ELF-1 (cell line): ENCODE results near the gene WDPCP.
"Not testable (repeated sequence)": the region's sequence is repeated elsewhere in the genome, so short reads cannot be mapped to it uniquely, and the experiment has no call there.

Source experiments
- DNase-seq: peaks from one replicate; pipeline ENCODE4 v3.0.0-alpha.2; 2016; ENCODE audit warnings: low read depth, low spot score

The WDPCP gene

DNA sequence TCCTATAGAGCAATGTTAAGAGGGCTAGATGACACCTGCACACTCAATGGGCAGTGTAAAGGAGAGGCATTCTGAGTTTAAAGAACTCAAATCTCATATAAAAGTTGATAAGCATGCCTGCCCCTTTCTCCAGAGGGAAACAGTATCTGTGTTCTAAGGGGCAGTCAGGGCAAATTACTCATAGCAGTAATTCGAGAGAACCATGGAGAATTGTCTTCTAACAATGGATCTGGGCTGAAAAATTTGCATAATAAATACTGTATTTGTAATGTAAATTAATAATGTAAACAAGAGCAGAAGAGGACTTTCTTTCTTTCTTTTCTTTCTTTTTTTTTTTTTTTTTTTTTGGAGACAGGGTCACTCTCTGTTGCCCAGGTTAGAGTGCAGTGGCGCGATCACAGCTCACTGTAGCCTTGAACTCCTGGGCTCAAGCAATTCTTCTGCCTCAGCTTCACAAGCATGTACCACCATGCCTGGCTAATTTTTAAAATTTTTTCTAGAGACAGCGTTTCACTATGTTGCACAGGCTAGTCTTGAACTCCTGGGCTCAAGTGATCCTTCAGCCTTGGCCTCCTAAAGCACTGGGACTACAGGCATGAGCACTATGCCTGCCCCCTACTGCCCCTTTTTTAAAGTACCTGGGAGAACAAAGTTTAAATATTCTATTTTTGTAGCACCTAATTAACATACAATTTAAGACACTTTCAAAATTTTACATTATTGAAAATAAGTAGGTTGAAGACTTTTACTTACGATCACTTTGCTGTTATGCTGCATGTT, 467.0 kb downstream of the WDPCP start:
- DNase-seq, result peak; percentile 10

DNA sequence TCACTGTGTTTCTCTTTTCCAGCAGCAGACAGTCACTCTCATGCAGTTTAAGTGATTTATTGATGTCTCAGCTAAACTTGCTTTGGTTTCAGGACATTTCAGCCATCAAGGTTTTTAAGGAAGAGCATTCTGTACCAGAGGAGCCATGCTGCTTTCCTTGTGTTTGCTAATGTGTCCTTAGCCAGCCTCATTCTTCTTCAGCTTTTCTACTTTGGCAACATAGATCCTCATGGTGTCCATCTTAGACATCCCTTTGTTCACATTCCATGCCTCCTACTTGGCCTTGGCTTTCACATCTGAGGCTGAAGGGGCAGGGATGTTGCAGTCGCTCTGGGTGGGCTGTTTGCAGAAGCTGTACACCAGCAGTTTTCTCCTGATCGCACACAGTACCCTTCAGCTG, 469.5 kb downstream of the WDPCP start:
- no peak for DNase-seq

DNA sequence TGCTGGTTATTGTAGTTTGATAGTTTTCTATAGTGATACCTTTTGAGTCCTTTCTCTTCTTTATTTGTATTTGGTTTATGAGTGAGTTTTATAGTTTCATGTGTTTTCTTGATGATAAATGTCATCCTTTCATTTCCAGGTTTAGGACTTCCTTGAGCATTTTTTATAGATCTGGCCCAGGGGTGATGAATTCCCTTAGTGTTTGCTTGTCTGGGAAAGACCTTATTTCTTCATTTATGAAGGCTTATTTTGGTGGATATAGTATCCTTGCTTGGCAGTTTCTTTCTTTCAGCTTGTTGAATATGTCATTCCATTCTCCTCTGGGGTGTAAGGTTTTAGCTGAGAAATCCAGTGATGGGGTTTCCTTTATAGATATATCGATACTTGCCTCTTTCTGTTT, 483.8 kb downstream of the WDPCP start:
- DNase-seq, result no peak

DNA sequence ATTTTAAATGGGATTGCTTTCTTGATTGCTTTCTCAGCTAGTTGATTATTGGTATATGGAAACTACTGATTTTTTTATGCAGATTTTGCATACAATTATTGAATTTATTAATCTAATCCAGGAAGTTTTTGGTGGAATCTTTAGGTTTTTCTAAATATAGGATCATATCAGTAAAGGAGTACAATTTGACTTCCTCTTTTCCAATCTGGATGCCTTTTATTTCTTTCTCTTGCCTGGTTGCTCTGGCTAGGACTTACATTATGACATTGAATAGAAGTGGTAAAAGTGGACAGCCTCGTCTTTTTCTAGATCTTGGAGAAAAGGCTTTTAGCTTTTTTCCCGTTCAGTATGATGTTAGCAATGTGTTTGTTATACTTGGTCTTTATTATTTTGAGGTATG, 486.3 kb downstream of the WDPCP start:
- no peak for DNase-seq

DNA sequence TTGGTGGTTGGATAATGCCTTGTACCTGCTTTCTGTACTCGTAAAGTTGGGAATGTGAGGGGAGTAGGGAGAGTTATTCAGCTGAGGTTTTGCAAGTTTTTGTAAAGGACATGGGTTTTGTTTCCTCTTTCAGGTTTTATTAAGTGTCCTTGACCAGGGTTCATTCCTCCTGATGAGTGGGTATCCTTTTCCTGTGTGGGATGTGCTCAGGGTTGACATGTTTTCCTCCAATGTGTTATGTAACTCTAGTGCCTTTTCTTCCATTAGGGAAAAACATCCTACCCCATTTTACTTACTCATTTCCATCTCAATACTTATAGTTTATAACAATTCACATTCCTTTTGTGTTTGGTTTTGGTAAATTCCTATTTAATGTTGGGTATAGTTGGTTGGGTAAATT, 489.2 kb downstream of the WDPCP start:
- no peak for DNase-seq

DNA sequence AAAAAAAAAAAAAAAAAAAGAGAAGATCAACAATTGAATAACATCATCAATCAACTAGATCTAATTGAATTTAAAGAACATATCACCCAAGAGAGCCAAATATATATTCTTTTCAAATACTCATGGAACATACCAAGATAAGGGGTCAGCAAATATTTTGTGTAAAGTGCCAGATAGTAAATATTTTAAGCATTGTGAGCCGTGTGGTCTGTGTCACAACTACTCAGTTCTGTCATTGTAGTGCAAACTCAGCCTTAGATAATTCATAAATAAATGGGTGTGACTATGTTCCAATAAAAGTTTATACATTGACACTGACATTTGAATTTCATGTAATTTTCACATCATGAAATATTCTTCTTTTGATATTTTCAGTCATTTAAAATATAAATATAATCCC, 491.8 kb downstream of the WDPCP start:
- no peak for DNase-seq

DNA sequence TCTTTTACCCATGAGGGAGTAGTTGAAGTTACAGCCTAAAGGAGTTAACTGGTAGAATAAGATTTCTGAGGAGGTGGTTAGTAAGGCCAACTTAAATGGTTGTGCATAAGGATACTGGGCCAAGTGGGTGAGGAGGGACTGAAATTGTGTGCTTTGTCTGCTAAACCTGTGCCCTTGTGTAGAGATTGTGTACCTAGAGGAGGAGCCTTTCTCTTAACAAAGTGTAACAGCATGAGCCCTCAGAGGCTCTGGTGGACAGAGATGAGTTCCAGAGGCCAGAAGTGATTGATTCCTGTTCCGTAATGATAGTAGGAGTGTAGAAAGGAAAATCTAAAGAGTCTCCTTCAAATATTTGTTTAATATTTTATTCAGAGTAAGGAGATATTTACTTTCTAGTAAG, 494.8 kb downstream of the WDPCP start:
- no peak for DNase-seq

DNA sequence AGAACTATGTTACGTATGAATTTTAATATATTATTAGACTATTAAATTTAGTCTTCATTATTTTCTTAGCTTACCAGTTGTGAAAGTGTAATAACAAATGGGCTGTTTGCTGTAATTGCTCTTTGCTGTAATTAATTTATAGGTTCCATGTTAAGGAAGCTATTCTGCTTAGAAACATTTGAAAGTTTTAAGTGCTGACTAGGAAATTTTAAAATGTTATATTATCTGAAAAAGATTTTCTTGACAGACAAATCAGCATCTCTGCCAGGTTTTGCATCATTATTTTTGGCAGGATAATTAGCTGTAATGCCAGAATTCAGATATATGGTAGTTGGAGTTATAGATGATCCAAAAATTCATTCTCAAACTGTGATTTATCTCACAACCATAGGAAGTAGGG, 495.4 kb downstream of the WDPCP start:
- no peak for DNase-seq

DNA sequence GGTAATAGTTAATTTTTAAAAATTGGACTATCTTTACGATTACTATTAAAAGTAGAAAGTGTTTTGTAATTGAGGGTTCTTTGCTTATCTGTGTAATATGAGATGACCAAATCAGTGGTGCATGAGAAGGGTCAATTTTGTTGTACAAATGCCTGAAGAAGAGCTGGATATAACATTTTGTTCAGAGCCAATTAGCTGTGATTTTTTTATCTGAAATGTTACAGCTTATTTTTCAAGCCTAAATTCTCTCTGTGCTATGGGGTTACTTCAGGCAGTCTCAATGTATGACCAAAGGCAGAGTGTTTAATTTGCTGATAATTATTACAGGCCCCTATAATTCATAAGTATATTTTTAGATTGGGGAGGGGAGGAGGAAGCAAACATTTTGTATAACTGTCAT, 495.9 kb downstream of the WDPCP start:
- no peak for DNase-seq

DNA sequence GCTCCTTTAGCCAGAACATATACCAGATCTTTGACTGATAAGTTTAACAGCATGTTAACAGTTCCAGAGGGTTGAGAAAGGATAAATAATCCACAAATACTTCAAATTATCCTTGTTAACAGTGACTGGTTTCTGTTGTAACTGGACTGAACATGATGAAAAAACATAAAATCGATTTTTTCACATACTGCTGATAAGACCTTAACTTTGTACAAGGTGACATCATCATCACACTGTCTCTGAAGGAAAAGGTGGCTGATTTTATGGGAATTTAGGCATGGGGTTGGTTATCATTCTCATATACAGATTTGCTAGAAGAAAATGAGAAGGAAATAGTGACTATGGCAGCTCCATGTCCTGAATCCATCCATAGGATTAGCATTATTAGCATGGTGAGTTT, 501.6 kb downstream of the WDPCP start:
- no peak for DNase-seq

DNA sequence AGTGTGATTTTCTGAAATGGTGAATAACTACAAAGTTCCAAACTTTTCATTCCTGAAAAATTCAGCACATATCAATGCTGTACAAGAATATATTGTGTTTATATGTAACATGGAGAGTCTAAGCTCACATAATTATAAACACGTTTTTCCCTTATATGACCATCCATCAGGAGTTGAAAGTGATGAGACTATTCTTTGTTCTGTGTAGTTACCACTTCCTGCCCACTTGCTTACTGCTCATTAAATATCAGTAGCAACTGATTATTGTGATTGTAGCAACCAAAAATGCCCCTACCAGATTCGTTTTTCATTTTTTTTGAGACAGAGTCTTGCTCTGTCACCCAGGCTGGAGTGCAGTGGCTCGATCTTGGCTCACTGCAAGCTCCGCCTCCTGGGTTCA, 506.9 kb downstream of the WDPCP start:
- no peak for DNase-seq

DNA sequence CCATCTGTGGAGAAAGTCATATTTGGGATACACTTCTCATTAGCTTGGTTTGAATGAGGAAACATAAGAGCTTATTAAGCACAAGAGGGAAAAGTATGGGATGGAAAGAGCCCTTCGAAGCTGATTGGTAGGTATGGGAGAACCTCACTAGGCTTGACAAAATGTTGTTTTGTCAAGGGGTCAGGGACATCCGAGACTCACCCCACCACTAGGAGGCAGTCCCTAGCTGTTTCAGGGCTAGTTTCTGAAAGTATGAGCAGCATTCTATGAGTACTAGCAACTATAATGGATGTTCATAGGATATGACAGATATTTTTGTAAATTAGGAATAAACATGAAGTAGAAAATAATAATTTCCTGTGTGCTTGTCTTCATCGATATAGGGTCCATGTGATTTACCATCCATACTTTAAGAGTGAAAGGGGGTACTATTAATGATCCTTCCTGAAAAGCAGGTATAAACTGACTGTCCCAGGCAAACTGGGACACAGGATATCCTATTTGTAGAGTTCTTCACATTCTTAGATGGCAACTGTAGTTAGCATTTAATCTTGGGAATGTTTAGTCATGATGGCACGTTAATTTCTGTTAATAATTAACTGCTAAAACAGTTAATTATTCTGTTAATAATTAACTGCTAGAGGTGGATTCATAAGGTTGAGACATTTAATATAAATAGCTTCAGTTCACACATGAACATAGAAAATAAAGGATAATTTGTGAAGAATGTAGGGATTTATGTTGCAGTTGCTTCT, 509.2 kb downstream of the WDPCP start:
- DNase-seq, result peak; percentile 50

DNA sequence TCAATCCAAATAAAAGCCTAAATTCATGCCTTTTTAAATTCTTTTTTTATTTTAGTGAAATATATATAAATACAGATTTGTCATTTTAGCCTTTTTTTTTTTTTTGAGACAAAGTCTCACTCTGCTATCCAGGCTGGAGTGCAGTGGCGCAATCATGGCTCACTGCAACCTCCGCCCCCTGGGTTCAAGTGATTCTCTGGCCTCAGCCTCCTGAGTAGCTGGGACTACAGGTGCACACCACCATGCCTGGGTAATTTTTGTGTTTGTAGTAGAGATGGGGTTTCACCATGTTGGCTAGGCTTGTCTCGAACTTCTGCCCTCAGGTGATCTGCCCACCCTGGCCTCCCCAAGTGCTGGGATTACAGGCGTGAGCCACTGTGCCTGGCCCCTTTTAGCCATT, 513.9 kb downstream of the WDPCP start:
- not testable (repeated sequence) for DNase-seq

DNA sequence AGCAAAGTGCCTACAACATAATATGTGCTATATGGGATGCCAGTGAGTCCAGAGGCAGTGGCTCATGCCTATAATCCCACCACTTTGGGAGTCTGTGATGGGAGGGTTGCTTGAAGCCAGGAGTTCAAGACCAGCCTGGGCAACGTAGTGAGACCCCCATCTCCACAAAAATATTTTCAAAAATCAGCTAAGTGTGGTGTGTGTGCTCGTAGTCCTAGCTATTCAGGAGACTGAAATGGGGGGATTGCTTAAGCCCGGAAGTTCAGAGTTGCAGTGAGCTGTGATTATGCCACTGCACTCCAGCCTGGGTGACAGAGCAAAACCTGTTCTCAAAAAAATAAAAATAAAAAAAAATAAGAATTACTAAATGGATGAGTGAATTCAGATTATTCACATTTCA, 514.3 kb downstream of the WDPCP start:
- no peak for DNase-seq

DNA sequence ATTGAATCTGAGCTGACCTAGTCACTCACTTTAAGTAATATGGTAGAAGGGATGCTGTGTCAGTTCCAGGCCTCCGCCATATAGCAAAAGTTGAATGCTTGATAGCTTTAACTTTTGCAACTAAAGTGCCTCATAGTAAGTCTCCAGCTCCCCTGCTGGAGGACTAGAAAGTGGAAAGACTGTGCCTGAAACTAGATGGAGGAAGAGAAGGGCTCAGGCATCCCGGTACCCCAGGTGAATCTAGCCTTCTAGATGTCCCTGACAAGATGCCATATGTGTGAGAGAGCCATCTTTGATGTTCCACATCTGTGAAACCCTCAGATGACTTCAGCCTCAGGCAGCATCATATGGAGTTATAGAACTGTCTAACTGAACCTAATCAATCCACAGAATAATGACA, 516.6 kb downstream of the WDPCP start:
- no peak for DNase-seq
